K562 (cell line): Measurements from ENCODE around the gene RBM20.

Experiments used
- CTCF ChIP-seq, 3 experiments: IDR thresholded peaks in 2 of 3; conservative IDR thresholded peaks in 1 of 3; 2 replicates each; pipeline ENCODE4 v1.5.1; 2011 to 2012; ENCODE audit warnings: low read length in 3 of 3, mild to moderate bottlenecking in 3 of 3, control low read depth in 2 of 3, improper control_type of control experiment in 1 of 3, inconsistent platforms in 1 of 3, low read depth in 1 of 3, mixed read lengths in 1 of 3, moderate library complexity in 1 of 3; ENCODE audit not compliant: insufficient read depth in 2 of 3
- FOXJ3 ChIP-seq: sonication (generic); formaldehyde crosslinking; IDR thresholded peaks from 2 replicates; pipeline ENCODE4 v1.4.0; 2020; ENCODE audit warnings: mild to moderate bottlenecking, missing genetic modification reagents
- HDAC8 ChIP-seq: fragments of 450-650 bp; IDR thresholded peaks from 2 replicates; pipeline ENCODE4 v1.6.1; 2016; ENCODE audit warnings: mild to moderate bottlenecking, missing genetic modification characterization, moderate library complexity, missing compliant biosample characterization
- MAZ ChIP-seq, 2 experiments: fragments of 450-650 bp in 1 of 2; sonication (generic) in 1 of 2; formaldehyde crosslinking; IDR thresholded peaks in 1 of 2; conservative IDR thresholded peaks in 1 of 2; 2 replicates each; pipeline versions ENCODE4 v1.4.0 to v1.5.0; 2020; ENCODE audit warnings: mild to moderate bottlenecking in 1 of 2, missing genetic modification reagents in 1 of 2
- NFRKB ChIP-seq: fragments of 450-650 bp; IDR thresholded peaks from 2 replicates; pipeline ENCODE4 v1.6.1; 2016; ENCODE audit warnings: low read depth
- SMARCC2 ChIP-seq: fragments of 450-650 bp; IDR thresholded peaks from 2 replicates; pipeline ENCODE4 v1.6.1; 2017; ENCODE audit warnings: antibody characterized with exemption, moderate library complexity, mild to moderate bottlenecking, low read depth
- TF ChIP-seq, protein P1 (sequence below): sonication (generic); formaldehyde crosslinking; IDR thresholded peaks from 2 replicates; pipeline ENCODE4 v1.8.0; 2023; ENCODE audit warnings: mild to moderate bottlenecking, missing genetic modification reagents

DNA sequence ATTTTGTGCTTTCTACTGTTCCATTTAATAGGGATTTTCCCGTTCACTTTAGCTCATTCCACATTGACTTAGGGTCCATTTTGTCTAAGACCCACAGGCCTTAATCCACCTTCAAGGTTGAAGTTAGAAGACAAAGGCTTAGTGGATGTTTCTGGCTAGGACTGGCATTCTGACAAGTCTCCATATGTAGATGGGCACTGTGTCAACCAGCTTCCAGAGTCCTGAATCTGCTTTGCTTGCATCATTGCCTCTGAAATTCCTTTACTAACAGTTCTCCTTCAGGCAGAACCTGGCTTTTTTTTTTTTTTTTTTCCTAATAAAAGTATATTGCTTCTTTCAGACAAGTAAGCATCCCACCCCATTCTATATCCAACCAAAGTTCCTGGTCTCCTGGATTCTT lies 158.0 kb downstream of the RBM20 start:
- TF ChIP-seq SMARCC2 (no peak), HDAC8 (tag) (no peak), CTCF (IDR thresholded peaks at IDR 0.05 in 2 of 3, conservative IDR thresholded peaks at IDR 0.05 in 1 of 3; ENCODE audit: insufficient read depth in 2 of 3, low read depth in 1 of 3, low read length in 3 of 3) (no peak), NFRKB (no peak), FOXJ3 (CRISPR knock-in tag) (no peak), MAZ (CRISPR knock-in tag; conservative IDR thresholded peaks at IDR 0.05 in 1 of 2, IDR thresholded peaks at IDR 0.05 in 1 of 2) (no peak)
- TF ChIP-seq, protein P1, sequence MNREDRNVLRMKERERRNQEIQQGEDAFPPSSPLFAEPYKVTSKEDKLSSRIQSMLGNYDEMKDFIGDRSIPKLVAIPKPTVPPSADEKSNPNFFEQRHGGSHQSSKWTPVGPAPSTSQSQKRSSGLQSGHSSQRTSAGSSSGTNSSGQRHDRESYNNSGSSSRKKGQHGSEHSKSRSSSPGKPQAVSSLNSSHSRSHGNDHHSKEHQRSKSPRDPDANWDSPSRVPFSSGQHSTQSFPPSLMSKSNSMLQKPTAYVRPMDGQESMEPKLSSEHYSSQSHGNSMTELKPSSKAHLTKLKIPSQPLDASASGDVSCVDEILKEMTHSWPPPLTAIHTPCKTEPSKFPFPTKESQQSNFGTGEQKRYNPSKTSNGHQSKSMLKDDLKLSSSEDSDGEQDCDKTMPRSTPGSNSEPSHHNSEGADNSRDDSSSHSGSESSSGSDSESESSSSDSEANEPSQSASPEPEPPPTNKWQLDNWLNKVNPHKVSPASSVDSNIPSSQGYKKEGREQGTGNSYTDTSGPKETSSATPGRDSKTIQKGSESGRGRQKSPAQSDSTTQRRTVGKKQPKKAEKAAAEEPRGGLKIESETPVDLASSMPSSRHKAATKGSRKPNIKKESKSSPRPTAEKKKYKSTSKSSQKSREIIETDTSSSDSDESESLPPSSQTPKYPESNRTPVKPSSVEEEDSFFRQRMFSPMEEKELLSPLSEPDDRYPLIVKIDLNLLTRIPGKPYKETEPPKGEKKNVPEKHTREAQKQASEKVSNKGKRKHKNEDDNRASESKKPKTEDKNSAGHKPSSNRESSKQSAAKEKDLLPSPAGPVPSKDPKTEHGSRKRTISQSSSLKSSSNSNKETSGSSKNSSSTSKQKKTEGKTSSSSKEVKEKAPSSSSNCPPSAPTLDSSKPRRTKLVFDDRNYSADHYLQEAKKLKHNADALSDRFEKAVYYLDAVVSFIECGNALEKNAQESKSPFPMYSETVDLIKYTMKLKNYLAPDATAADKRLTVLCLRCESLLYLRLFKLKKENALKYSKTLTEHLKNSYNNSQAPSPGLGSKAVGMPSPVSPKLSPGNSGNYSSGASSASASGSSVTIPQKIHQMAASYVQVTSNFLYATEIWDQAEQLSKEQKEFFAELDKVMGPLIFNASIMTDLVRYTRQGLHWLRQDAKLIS (CRISPR knock-in tag), result no peak
